SU-DHL-6 (cell line): Measurements from ENCODE around the gene BLCAP.

Experiments
- H2AFZ ChIP-seq: fragments of 200-600 bp; sonication (generic); 2 replicates; pipeline ENCODE4 v1.6.1; 2014; ENCODE audit warnings: low read depth, mild to moderate bottlenecking, moderate library complexity, mixed read lengths, antibody characterized with exemption, low read length; ENCODE audit not compliant: severe bottlenecking
- H3F3A ChIP-seq: fragments of 200-600 bp; shearing (Covaris generic); 2 replicates; pipeline ENCODE4 v1.6.0; 2016; ENCODE audit warnings: antibody characterized with exemption, mild to moderate bottlenecking; ENCODE audit not compliant: insufficient read depth
- H3K27ac ChIP-seq: fragments of 200-600 bp; sonication (generic); 2 replicates; pipeline ENCODE4 v1.5.1; 2016; ENCODE audit warnings: low read depth, mild to moderate bottlenecking, low read length, moderate library complexity, mixed read lengths
- H3K27me3 ChIP-seq: fragments of 200-600 bp; sonication (generic), shearing (Covaris generic); 2 replicates; pipeline ENCODE4 v1.6.0; 2014; ENCODE audit warnings: mild to moderate bottlenecking, low read length
- H3K36me3 ChIP-seq: fragments of 200-600 bp; sonication (generic); 2 replicates; pipeline ENCODE4 v1.6.1; 2014; ENCODE audit warnings: mild to moderate bottlenecking, low read length, mixed read lengths
- H3K4me2 ChIP-seq: fragments of 300-600, 200-600 bp; shearing (Covaris generic), sonication (generic); 2 replicates; pipeline ENCODE4 v1.6.0; 2014; ENCODE audit warnings: low read length, low read depth, mild to moderate bottlenecking; ENCODE audit not compliant: poor library complexity, severe bottlenecking
- H3K4me3 ChIP-seq: fragments of 200-600 bp; sonication (generic); 2 replicates; pipeline ENCODE4 v1.5.1; 2014; ENCODE audit warnings: antibody characterized with exemption, low read length, mild to moderate bottlenecking, mixed read lengths; ENCODE audit not compliant: insufficient read depth, poor library complexity, severe bottlenecking
- H3K79me2 ChIP-seq: fragments of 200-600 bp; sonication (generic); 2 replicates; pipeline ENCODE4 v1.6.1; 2014; ENCODE audit warnings: mild to moderate bottlenecking, low read length, moderate library complexity; ENCODE audit not compliant: insufficient read depth
- H3K9ac ChIP-seq: fragments of 200-600 bp; sonication (generic); 2 replicates; pipeline ENCODE4 v1.7.0; 2014; ENCODE audit warnings: mild to moderate bottlenecking, low read length
- H3K9me2 ChIP-seq: fragments of 200-600 bp; sonication (generic); replicated peaks from 2 replicates; pipeline ENCODE4 v1.6.1; 2014; ENCODE audit warnings: low read length; ENCODE audit not compliant: insufficient read depth
- H3K9me3 ChIP-seq: fragments of 200-600 bp; sonication (generic); 2 replicates; pipeline ENCODE4 v1.6.1; 2014; ENCODE audit warnings: low read length, mixed read lengths; ENCODE audit not compliant: insufficient read depth
- H4K20me1 ChIP-seq: fragments of 200-600 bp; sonication (generic); 2 replicates; pipeline ENCODE4 v1.6.1; 2014; ENCODE audit warnings: low read depth, mild to moderate bottlenecking, antibody characterized with exemption, low read length, moderate library complexity, mixed read lengths
- EZH2phosphoT487 ChIP-seq: fragments of 200-600 bp; sonication (generic), shearing (Covaris generic); conservative IDR thresholded peaks from 2 replicates; pipeline ENCODE4 v1.6.1; 2018; ENCODE audit warnings: mild to moderate bottlenecking, antibody characterized with exemption, low read length, moderate library complexity, mixed read lengths
- TF ChIP-seq, protein P1 (sequence below): fragments of 200-600 bp; sonication (generic); IDR thresholded peaks from one replicate; pipeline ENCODE4 v1.5.1; 2017; ENCODE audit warnings: antibody characterized with exemption, mild to moderate bottlenecking, low read length, moderate library complexity; ENCODE audit not compliant: insufficient read depth, poor library complexity, severe bottlenecking

Gene BLCAP

DNA sequence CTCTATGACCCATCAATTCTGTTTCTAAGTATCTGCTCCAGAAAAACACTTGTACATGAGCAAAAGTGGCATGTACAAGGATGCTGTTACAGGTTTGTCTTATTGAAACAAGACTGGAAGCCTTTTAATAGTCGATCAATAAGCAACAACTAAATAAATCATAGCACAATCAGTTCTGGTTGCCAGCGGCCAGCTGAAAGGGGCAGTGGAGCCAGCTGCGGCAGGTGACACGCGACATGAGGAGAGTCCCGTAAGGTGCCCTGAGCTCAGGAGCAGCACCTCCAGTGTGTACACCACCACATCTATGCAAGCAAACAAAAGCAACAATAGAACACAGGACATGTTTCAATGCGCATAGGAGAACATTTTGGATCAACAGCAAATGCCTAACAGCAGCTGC, 27.4 kb downstream of the BLCAP start:
- Histone ChIP-seq H3K9me3 (no peaks in the 10 kb centered on the region), H3K9me2 (no peaks in the 10 kb centered on the region), H2AFZ (no peak overlapping the region), H3K27ac (no peak overlapping the region), H4K20me1 (no peaks in the 10 kb centered on the region), H3K4me2 (no peak overlapping the region), H3K79me2 (no peaks in the 10 kb centered on the region), H3K27me3 (no peaks in the 10 kb centered on the region), H3F3A (no peaks in the 10 kb centered on the region), H3K36me3 (no peaks in the 10 kb centered on the region), H3K9ac (no peak overlapping the region), H3K4me3 (no peak overlapping the region)
- no peak for TF ChIP-seq EZH2phosphoT487
- TF ChIP-seq, protein P1, sequence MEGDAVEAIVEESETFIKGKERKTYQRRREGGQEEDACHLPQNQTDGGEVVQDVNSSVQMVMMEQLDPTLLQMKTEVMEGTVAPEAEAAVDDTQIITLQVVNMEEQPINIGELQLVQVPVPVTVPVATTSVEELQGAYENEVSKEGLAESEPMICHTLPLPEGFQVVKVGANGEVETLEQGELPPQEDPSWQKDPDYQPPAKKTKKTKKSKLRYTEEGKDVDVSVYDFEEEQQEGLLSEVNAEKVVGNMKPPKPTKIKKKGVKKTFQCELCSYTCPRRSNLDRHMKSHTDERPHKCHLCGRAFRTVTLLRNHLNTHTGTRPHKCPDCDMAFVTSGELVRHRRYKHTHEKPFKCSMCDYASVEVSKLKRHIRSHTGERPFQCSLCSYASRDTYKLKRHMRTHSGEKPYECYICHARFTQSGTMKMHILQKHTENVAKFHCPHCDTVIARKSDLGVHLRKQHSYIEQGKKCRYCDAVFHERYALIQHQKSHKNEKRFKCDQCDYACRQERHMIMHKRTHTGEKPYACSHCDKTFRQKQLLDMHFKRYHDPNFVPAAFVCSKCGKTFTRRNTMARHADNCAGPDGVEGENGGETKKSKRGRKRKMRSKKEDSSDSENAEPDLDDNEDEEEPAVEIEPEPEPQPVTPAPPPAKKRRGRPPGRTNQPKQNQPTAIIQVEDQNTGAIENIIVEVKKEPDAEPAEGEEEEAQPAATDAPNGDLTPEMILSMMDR: no peak

DNA sequence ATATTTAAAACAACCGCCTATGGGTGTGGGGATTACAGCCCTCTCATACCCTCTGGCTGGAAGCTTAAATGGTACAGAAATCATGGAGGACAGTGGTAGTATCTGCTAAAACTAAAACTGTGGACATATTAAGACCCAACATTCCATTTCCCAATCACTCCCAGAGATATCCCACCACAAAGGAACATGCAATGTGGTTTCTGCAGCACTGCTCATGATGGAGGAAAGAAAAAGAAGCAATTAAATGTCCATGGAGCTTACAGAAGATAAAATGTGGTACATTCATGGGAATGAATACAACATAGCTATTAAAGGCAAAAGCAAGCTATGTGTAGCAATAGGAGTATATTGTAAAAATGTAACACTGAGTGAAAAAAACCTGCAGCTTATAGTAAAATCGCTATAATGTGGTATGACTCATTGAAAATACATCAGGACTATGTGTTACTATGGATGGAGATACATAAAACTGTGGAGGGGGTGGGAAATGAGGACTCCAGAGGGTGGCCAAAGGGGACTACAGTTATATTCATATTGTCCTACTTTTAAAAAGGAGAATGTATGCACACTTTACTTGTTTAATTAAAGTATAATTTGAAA, 29.5 kb downstream of the BLCAP start:
- H3K79me2 ChIP-seq: no peaks in the 10 kb centered on the region
- no peaks in the 10 kb centered on the region for H3K27me3 ChIP-seq
- no peaks in the 10 kb centered on the region for H4K20me1 ChIP-seq
- no peak overlapping the region for H3K4me3 ChIP-seq
- no peaks in the 10 kb centered on the region for H3K9me2 ChIP-seq
- no peak overlapping the region for H3K9ac ChIP-seq
- H3K36me3 ChIP-seq: no peaks in the 10 kb centered on the region
- no peak for TF ChIP-seq EZH2phosphoT487
- TF ChIP-seq, protein P1: no peak
- no peaks in the 10 kb centered on the region for H3F3A ChIP-seq
- H3K27ac ChIP-seq: no peak overlapping the region
- H3K4me2 ChIP-seq: no peak overlapping the region
- no peaks in the 10 kb centered on the region for H3K9me3 ChIP-seq
- H2AFZ ChIP-seq: no peak overlapping the region

DNA sequence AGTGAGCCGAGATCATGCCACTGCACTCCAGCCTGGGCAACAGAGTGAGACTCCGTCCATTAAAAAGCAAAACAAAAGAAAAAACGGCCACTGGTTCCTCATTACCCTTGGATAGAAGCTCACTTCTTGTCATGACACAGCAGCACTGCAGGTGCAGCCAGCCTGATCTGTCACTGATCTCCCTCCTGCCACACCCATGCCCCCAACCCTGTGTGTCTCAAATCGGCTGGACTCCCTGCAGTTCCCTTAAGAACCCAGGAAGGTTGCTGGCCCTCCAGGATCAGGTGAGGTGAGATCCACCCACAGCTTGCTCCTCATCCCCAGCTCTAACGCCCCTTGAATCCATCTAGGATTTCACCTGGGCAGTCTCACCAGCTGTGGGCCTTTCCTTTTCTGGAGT, 32.9 kb downstream of the BLCAP start:
- Histone ChIP-seq H3K4me2 (no peak overlapping the region), H2AFZ (no peak overlapping the region)

More for the DNA sequence above, 32.9 kb downstream of the BLCAP start:
- no peaks in the 10 kb centered on the region for H3K79me2 ChIP-seq
- H3K9me3 ChIP-seq: no peaks in the 10 kb centered on the region
- H3K36me3 ChIP-seq: no peaks in the 10 kb centered on the region
- H3K9ac ChIP-seq: no peak overlapping the region
- no peak overlapping the region for H3K27ac ChIP-seq
- no peak overlapping the region for H3K4me3 ChIP-seq
- no peaks in the 10 kb centered on the region for H3K9me2 ChIP-seq
- H3F3A ChIP-seq: no peaks in the 10 kb centered on the region
- no peaks in the 10 kb centered on the region for H3K27me3 ChIP-seq
- TF ChIP-seq, protein P1: no peak
- no peak for TF ChIP-seq EZH2phosphoT487
- H4K20me1 ChIP-seq: no peaks in the 10 kb centered on the region
